ENCODE measurements around the gene GAPT.

GRCh38 chr5:58475404-58475803 is 15.8 kb upstream of the GAPT start:
- no peak for TF ChIP-seq POLR2A (IDR thresholded peaks at IDR 0.05)
- TF ChIP-seq CTCF (IDR thresholded peaks at IDR 0.05), result no peak
- TF ChIP-seq POLR2AphosphoS5 (IDR thresholded peaks at IDR 0.05), result no peak
